ENCODE data around the gene ATP9A. TPM values are rescaled to one million over a fixed set of nuclear protein-coding genes. Genes with fewer than 3 reads are reported as not detected.

Gene ATP9A
- total and polyA plus RNA-seq, 4 donors, result 2.4 to 16.7 (median 9.9) TPM

DNA sequence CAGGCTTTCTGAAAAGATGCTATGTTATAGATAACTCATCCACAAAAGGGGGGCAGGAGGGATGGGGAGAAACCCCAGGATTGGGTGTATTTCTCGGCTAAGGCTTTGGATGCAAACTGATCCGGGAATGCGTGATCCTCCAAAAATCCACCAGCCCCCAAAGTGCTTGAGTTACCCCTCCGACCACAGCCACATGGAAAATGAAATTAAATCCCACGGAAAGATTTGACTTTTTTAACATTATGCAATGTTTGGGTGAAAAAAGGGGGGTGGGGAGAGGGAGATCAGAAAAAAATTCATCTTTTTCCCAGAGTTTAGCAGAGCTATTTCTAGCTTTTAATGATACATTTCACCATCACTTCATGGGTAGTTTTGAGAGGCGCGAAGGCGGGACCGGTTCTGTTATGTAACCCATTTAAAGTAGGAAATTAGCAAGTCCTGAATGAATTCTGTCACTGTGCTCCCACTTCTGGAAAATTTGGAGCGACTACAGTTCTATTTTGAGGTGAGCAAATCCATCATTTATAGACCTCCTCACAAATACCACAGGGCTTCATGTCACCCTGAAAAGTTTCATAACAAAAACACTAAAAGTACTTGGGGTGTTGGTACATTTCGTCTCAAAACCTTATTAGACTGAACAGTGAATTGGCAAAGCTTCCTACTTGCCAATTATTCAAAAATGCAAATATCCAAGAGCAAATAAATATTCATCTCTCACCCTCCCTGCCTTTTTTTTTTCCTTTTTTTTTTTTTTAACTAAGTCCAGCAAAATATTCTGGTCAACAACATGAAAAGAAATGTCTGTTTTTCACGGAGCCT, 173.7 kb downstream of the ATP9A start:
- Histone ChIP-seq H3K9ac (ENCODE audit: low read depth in 1 of 2, low read length in 2 of 2) (no peak overlapping the region), H3K27me3 (ENCODE audit: control insufficient read depth in 4 of 4, insufficient read depth in 4 of 4, low read length in 3 of 4) (no peaks in the 10 kb centered on the region), H3K4me1 (ENCODE audit: control insufficient read depth in 4 of 4, insufficient read depth in 4 of 4, low read length in 3 of 4) (peaks cover 0 to 4% (median under 1%) of the 10 kb centered on the region in 4 donors), H3K4me3 (ENCODE audit: low read depth in 1 of 3, low read length in 3 of 3) (no peak overlapping the region), H3K9me3 (ENCODE audit: control insufficient read depth in 4 of 4, low read length in 3 of 4) (no peaks in the 10 kb centered on the region), H3K36me3 (ENCODE audit: control insufficient read depth in 4 of 4, insufficient read depth in 3 of 4, low read depth in 1 of 4, low read length in 3 of 4) (peaks cover 0 to 7% (median 2%) of the 10 kb centered on the region in 4 donors), H3K27ac (ENCODE audit: low read depth in 1 of 2, low read length in 2 of 2) (no peak overlapping the region)
- TF ChIP-seq YY1 (IDR thresholded peaks at IDR 0.05) (peak; percentile 16), FOXA2 (IDR thresholded peaks at IDR 0.05) (no peak)
- no peak for DNase-seq (ENCODE audit: low spot score)
- 64% methylated on average over 12 of the region's 12 CpGs for WGBS

- Histone ChIP-seq H3K27me3 (ENCODE audit: control insufficient read depth in 4 of 4, insufficient read depth in 4 of 4, low read length in 3 of 4) (no peaks in the 10 kb centered on the region), H3K4me3 (ENCODE audit: low read depth in 1 of 3, low read length in 3 of 3) (no peak overlapping the region), H3K9ac (ENCODE audit: low read depth in 1 of 2, low read length in 2 of 2) (no peak overlapping the region), H3K36me3 (ENCODE audit: control insufficient read depth in 4 of 4, insufficient read depth in 3 of 4, low read depth in 1 of 4, low read length in 3 of 4) (peaks cover 0 to 4% (median 0%) of the 10 kb centered on the region in 4 donors), H3K4me1 (ENCODE audit: control insufficient read depth in 4 of 4, insufficient read depth in 4 of 4, low read length in 3 of 4) (peaks cover 0 to 4% (median under 1%) of the 10 kb centered on the region in 4 donors), H3K27ac (ENCODE audit: low read depth in 1 of 2, low read length in 2 of 2) (no peak overlapping the region), H3K9me3 (ENCODE audit: control insufficient read depth in 4 of 4, low read length in 3 of 4) (no peaks in the 10 kb centered on the region)
- DNase-seq (ENCODE audit: low spot score), result no peak
- TF ChIP-seq MAX (IDR thresholded peaks at IDR 0.05) (no peak), EGR1 (IDR thresholded peaks at IDR 0.05; ENCODE audit: low read depth in 2 of 2) (no peak), GABPA (IDR thresholded peaks at IDR 0.05 in 1 of 2, conservative IDR thresholded peaks at IDR 0.05 in 1 of 2) (no peak), RXRA (IDR thresholded peaks at IDR 0.05) (no peak), HNF4A (conservative IDR thresholded peaks at IDR 0.05) (no peak), SP1 (IDR thresholded peaks at IDR 0.05) (no peak), RAD21 (IDR thresholded peaks at IDR 0.05) (no peak), TAF1 (conservative IDR thresholded peaks at IDR 0.05) (no peak), NR2F2 (IDR thresholded peaks at IDR 0.05) (no peak), JUND (IDR thresholded peaks at IDR 0.05) (no peak), YY1 (IDR thresholded peaks at IDR 0.05) (no peak), FOXA1 (IDR thresholded peaks at IDR 0.05) (no peak), HNF4G (IDR thresholded peaks at IDR 0.05) (no peak), FOXA2 (IDR thresholded peaks at IDR 0.05) (no peak)
- TF ChIP-seq, protein P1, sequence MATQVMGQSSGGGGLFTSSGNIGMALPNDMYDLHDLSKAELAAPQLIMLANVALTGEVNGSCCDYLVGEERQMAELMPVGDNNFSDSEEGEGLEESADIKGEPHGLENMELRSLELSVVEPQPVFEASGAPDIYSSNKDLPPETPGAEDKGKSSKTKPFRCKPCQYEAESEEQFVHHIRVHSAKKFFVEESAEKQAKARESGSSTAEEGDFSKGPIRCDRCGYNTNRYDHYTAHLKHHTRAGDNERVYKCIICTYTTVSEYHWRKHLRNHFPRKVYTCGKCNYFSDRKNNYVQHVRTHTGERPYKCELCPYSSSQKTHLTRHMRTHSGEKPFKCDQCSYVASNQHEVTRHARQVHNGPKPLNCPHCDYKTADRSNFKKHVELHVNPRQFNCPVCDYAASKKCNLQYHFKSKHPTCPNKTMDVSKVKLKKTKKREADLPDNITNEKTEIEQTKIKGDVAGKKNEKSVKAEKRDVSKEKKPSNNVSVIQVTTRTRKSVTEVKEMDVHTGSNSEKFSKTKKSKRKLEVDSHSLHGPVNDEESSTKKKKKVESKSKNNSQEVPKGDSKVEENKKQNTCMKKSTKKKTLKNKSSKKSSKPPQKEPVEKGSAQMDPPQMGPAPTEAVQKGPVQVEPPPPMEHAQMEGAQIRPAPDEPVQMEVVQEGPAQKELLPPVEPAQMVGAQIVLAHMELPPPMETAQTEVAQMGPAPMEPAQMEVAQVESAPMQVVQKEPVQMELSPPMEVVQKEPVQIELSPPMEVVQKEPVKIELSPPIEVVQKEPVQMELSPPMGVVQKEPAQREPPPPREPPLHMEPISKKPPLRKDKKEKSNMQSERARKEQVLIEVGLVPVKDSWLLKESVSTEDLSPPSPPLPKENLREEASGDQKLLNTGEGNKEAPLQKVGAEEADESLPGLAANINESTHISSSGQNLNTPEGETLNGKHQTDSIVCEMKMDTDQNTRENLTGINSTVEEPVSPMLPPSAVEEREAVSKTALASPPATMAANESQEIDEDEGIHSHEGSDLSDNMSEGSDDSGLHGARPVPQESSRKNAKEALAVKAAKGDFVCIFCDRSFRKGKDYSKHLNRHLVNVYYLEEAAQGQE (IDR thresholded peaks at IDR 0.05), result no peak
- TF ChIP-seq, protein P2, sequence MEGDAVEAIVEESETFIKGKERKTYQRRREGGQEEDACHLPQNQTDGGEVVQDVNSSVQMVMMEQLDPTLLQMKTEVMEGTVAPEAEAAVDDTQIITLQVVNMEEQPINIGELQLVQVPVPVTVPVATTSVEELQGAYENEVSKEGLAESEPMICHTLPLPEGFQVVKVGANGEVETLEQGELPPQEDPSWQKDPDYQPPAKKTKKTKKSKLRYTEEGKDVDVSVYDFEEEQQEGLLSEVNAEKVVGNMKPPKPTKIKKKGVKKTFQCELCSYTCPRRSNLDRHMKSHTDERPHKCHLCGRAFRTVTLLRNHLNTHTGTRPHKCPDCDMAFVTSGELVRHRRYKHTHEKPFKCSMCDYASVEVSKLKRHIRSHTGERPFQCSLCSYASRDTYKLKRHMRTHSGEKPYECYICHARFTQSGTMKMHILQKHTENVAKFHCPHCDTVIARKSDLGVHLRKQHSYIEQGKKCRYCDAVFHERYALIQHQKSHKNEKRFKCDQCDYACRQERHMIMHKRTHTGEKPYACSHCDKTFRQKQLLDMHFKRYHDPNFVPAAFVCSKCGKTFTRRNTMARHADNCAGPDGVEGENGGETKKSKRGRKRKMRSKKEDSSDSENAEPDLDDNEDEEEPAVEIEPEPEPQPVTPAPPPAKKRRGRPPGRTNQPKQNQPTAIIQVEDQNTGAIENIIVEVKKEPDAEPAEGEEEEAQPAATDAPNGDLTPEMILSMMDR (IDR thresholded peaks at IDR 0.05; ENCODE audit: low read depth, low read length, missing input control), result no peak
- TF ChIP-seq, protein P3, sequence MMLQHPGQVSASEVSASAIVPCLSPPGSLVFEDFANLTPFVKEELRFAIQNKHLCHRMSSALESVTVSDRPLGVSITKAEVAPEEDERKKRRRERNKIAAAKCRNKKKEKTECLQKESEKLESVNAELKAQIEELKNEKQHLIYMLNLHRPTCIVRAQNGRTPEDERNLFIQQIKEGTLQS (IDR thresholded peaks at IDR 0.05), result no peak
- TF ChIP-seq, protein P4, sequence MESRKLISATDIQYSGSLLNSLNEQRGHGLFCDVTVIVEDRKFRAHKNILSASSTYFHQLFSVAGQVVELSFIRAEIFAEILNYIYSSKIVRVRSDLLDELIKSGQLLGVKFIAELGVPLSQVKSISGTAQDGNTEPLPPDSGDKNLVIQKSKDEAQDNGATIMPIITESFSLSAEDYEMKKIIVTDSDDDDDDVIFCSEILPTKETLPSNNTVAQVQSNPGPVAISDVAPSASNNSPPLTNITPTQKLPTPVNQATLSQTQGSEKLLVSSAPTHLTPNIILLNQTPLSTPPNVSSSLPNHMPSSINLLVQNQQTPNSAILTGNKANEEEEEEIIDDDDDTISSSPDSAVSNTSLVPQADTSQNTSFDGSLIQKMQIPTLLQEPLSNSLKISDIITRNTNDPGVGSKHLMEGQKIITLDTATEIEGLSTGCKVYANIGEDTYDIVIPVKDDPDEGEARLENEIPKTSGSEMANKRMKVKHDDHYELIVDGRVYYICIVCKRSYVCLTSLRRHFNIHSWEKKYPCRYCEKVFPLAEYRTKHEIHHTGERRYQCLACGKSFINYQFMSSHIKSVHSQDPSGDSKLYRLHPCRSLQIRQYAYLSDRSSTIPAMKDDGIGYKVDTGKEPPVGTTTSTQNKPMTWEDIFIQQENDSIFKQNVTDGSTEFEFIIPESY (IDR thresholded peaks at IDR 0.05), result no peak
- WGBS, result 98% methylated on average over 2 of the region's 2 CpGs
These were observed 174.6 kb downstream of the ATP9A start for GRCh38 chr20:51593584-51593983.

All from liver (tissue), 9 donors.